ENCODE data around the gene AGBL5.
A peak's percentile ranks its signal among the peaks of the same experiment; 100 is the strongest.
"Not testable (repeated sequence)": the region's sequence is repeated elsewhere in the genome, so short reads cannot be mapped to it uniquely, and the experiment has no call there.

Gene AGBL5

GRCh38 chr2:27053321-27053720, 1.9 kb downstream of the AGBL5 start:
- DNase-seq, result no peak

- DNase-seq, result no peak
These were observed 2.3 kb downstream of the AGBL5 start for GRCh38 chr2:27053776-27054175.

- DNase-seq, result no peak
These were observed 3.3 kb downstream of the AGBL5 start for GRCh38 chr2:27054721-27055120.

GRCh38 chr2:27057184-27057583, 5.7 kb downstream of the AGBL5 start:
- DNase-seq, result no peak

- no peak for DNase-seq
These were observed 6.7 kb downstream of the AGBL5 start for GRCh38 chr2:27058210-27058609.

GRCh38 chr2:27059141-27059820, 7.8 kb downstream of the AGBL5 start:
- no peak for DNase-seq

GRCh38 chr2:27060323-27060722, 8.9 kb downstream of the AGBL5 start:
- no peak for DNase-seq

GRCh38 chr2:27065128-27065527, 13.7 kb downstream of the AGBL5 start:
- no peak for DNase-seq

- no peak for DNase-seq
These were observed 15.9 kb downstream of the AGBL5 start for GRCh38 chr2:27067385-27067784.

- no peak for DNase-seq
These were observed 18.0 kb downstream of the AGBL5 start for GRCh38 chr2:27069436-27069835.

- DNase-seq, result no peak
These were observed 18.6 kb downstream of the AGBL5 start for GRCh38 chr2:27069961-27070618.

- no peak for DNase-seq
These were observed 19.3 kb downstream of the AGBL5 start for GRCh38 chr2:27070653-27071276.

- peak; percentile 89 for DNase-seq
These were observed 20.0 kb downstream of the AGBL5 start, which contains the start of gene OST4 for GRCh38 chr2:27071277-27071989. TSS of gene OST4 (minus strand) at chr2:27071654.

- peak; percentile 49 for DNase-seq
These were observed 20.7 kb downstream of the AGBL5 start for GRCh38 chr2:27071990-27072830.

GRCh38 chr2:27072920-27073319, 21.5 kb downstream of the AGBL5 start:
- no peak for DNase-seq

GRCh38 chr2:27073782-27074181, 22.3 kb downstream of the AGBL5 start:
- no peak for DNase-seq

- peak; percentile 34 for DNase-seq
These were observed 23.5 kb downstream of the AGBL5 start for GRCh38 chr2:27074738-27075565.

- DNase-seq, result not testable (repeated sequence)
These were observed 24.1 kb downstream of the AGBL5 start for GRCh38 chr2:27075566-27075871.

- DNase-seq, result no peak
These were observed 24.9 kb downstream of the AGBL5 start for GRCh38 chr2:27076323-27076722.

GRCh38 chr2:27077231-27077630, 25.8 kb downstream of the AGBL5 start:
- no peak for DNase-seq

GRCh38 chr2:27078267-27079194, 27.1 kb downstream of the AGBL5 start, which contains the start of gene EMILIN1:
TSS of gene EMILIN1 (plus strand) at chr2:27078615. CDS start at chr2:27079066, 451 bp downstream.
- no peak for DNase-seq

All from stimulated activated CD4-positive, alpha-beta T cell treated with anti-CD3 and anti-CD28 coated beads, Interleukin-12 subunit alpha, Interleukin-12 subunit beta, amount 100 ng/mL, for 4 hours (primary cell).